CD4-positive, CD25-positive, alpha-beta regulatory T cell (primary cell): Measurements from ENCODE around the gene HAUS8. TPM values are rescaled to one million over a fixed set of nuclear protein-coding genes. Genes with fewer than 3 reads are reported as not detected.

Experiments used
- ATAC-seq, 2 donors: fragments of 150-1000 bp; cut with Tn5 transposase; one replicate each; pipeline ENCODE4 v1.10.0; 2021; ENCODE audit warnings: low read depth in 2 of 2, moderate number of reproducible peaks in 2 of 2, moderate library complexity in 1 of 2
- DNase-seq, 3 donors: peaks; one replicate each; pipeline versions ENCODE4 v3.0.0 to v3.0.0-alpha.2; 2012 to 2022; ENCODE audit warnings: mixed read lengths in 1 of 3
- H3K27ac ChIP-seq: one replicate; pipeline ENCODE4 v1.7.0; 2013; ENCODE audit warnings: mild to moderate bottlenecking, low read length; ENCODE audit not compliant: insufficient read depth, poor library complexity, severe bottlenecking
- H3K27me3 ChIP-seq: one replicate; pipeline ENCODE4 v1.7.0; 2013; ENCODE audit warnings: low read length; ENCODE audit not compliant: control insufficient read depth, insufficient read depth
- H3K36me3 ChIP-seq: one replicate; pipeline ENCODE4 v1.7.0; 2013; ENCODE audit warnings: mild to moderate bottlenecking, low read length, moderate library complexity; ENCODE audit not compliant: control insufficient read depth, insufficient read depth
- H3K4me1 ChIP-seq: 2 replicates; pipeline ENCODE4 v1.7.0; 2013; ENCODE audit warnings: mild to moderate bottlenecking, low read length; ENCODE audit not compliant: insufficient read depth, control insufficient read depth, poor library complexity, severe bottlenecking
- H3K4me3 ChIP-seq: one replicate; pipeline ENCODE4 v1.7.0; 2013; ENCODE audit warnings: low read depth, mild to moderate bottlenecking, low read length, moderate library complexity
- H3K9me3 ChIP-seq, 2 experiments: 1 replicate in 1 of 2; 2 replicates in 1 of 2; pipeline ENCODE4 v1.7.0; 2013; ENCODE audit warnings: low read length in 2 of 2, mild to moderate bottlenecking in 1 of 2, moderate library complexity in 1 of 2; ENCODE audit not compliant: control insufficient read depth in 2 of 2
- H3K27ac Mint-ChIP-seq, 3 donors: one replicate each; pipeline ENCODE4 v1.8.0; 2020 to 2022; ENCODE audit warnings: mild to moderate bottlenecking in 3 of 3, mixed read lengths in 3 of 3, moderate library complexity in 2 of 3
- H3K27me3 Mint-ChIP-seq: one replicate; pipeline ENCODE4 v1.8.0; 2022; ENCODE audit warnings: mild to moderate bottlenecking, mixed read lengths
- H3K36me3 Mint-ChIP-seq: one replicate; pipeline ENCODE4 v1.8.0; 2020; ENCODE audit warnings: mixed read lengths
- H3K4me1 Mint-ChIP-seq, 4 donors: one replicate each; pipeline ENCODE4 v1.8.0; 2020 to 2022; ENCODE audit warnings: mixed read lengths in 4 of 4, mild to moderate bottlenecking in 1 of 4
- H3K4me3 Mint-ChIP-seq, 4 donors: one replicate each; pipeline ENCODE4 v1.8.0; 2020 to 2022; ENCODE audit warnings: mild to moderate bottlenecking in 4 of 4, mixed read lengths in 4 of 4, moderate library complexity in 3 of 4
- H3K9me3 Mint-ChIP-seq, 7 donors: one replicate each; pipeline ENCODE4 v1.8.0; 2020 to 2022; ENCODE audit warnings: mixed read lengths in 7 of 7, mild to moderate bottlenecking in 3 of 7, moderate library complexity in 2 of 7
- polyA plus RNA-seq, 4 donors: library from polyadenylated mRNA; unstranded; fragments of 300-500 nt; fragmentation: Illumina TruSeq; gene quantifications; one replicate each; pipeline ENCODE4 v1.2.3, GENCODE V29; 2021
- total RNA-seq: library from RNA; stranded (reverse); gene quantifications from one replicate; pipeline ENCODE4 v1.2.3, GENCODE V29; 2022

HAUS8 gene
- total and polyA plus RNA-seq, 5 donors from 2014 or later = 11.0 to 26.9 (median 11.2) TPM

GRCh38 chr19:17002455-17002854 is 72.8 kb downstream of the HAUS8 start:
- Mint-ChIP-seq H3K36me3 (no peaks in the 10 kb centered on the region), H3K4me3 (no peak overlapping the region), H3K4me1 (peaks cover 0 to 31% (median 18%) of the 10 kb centered on the region in 4 donors), H3K27me3 (peaks cover 4% of the 10 kb centered on the region), H3K27ac (peak overlapping the region in 2 of 3 donors; percentile 20 to 97), H3K9me3 (peaks cover 0 to 6% (median 2%) of the 10 kb centered on the region in 7 donors)
- no peaks in the 10 kb centered on the region for H3K36me3 ChIP-seq
- peaks cover 23% of the 10 kb centered on the region for H3K4me1 ChIP-seq
- ATAC-seq (no peak), DNase-seq (no peak)
- H3K4me3 ChIP-seq = no peak overlapping the region
- peaks cover 0 to 5% of the 10 kb centered on the region in 2 experiments for H3K9me3 ChIP-seq
- peak overlapping the region; percentile 72 for H3K27ac ChIP-seq
- H3K27me3 ChIP-seq = no peaks in the 10 kb centered on the region

GRCh38 chr19:17001603-17002183 is 73.6 kb downstream of the HAUS8 start:
- peak overlapping the region; percentile 10 for H3K4me3 ChIP-seq
- peak; percentile 97 for ATAC-seq
- peak overlapping the region; percentile 66 to 97 (median 84) for H3K27ac Mint-ChIP-seq
- no peaks in the 10 kb centered on the region for H3K36me3 Mint-ChIP-seq
- peak overlapping the region; percentile 72 for H3K27ac ChIP-seq
- H3K9me3 Mint-ChIP-seq = peaks cover 0 to 6% (median 2%) of the 10 kb centered on the region in 7 donors
- peaks cover 0 to 5% of the 10 kb centered on the region in 2 experiments for H3K9me3 ChIP-seq
- H3K36me3 ChIP-seq = no peaks in the 10 kb centered on the region
- peaks cover 3% of the 10 kb centered on the region for H3K27me3 Mint-ChIP-seq
- H3K4me3 Mint-ChIP-seq = peak overlapping the region; percentile 62 to 87 (median 69)
- no peaks in the 10 kb centered on the region for H3K27me3 ChIP-seq
- H3K4me1 ChIP-seq = peaks cover 23% of the 10 kb centered on the region
- peak; percentile 75 to 94 (median 84) for DNase-seq
- H3K4me1 Mint-ChIP-seq = peaks cover 0 to 31% (median 18%) of the 10 kb centered on the region in 4 donors

Other genes with a start within 250 kb of the HAUS8 start
- gene SIN3B, start 246.1 kb downstream of the HAUS8 start, total RNA-seq = 82.3 TPM
- 1 to 10 TPM; 2.2 to 5.2 (median 3.8) TPM for gene SIN3B, start 246.1 kb downstream of the HAUS8 start, polyA plus RNA-seq
- gene F2RL3, start 186.5 kb downstream of the HAUS8 start, total RNA-seq = 0.10 TPM
- not detected for gene F2RL3, start 186.5 kb downstream of the HAUS8 start, polyA plus RNA-seq
- gene CPAMD8, start 48.6 kb downstream of the HAUS8 start, total RNA-seq = 2.3 TPM
- under 1 TPM in 3 of 4 donors, not detected in 1; 0.03 to 0.65 (median 0.06) TPM for gene CPAMD8, start 48.6 kb downstream of the HAUS8 start, polyA plus RNA-seq
- 252 TPM for gene MYO9B, start 325 bp upstream of the HAUS8 start, total RNA-seq
- gene MYO9B, start 325 bp upstream of the HAUS8 start, polyA plus RNA-seq = 1 to 10 TPM; 3.4 to 6.7 (median 4.9) TPM
- 27.1 TPM for gene USE1, start 139.9 kb upstream of the HAUS8 start, total RNA-seq
- gene USE1, start 139.9 kb upstream of the HAUS8 start, polyA plus RNA-seq = 10 to 100 TPM; 43.9 to 53.7 (median 50.1) TPM
- 23.3 TPM for gene OCEL1, start 150.8 kb upstream of the HAUS8 start, total RNA-seq
- gene OCEL1, start 150.8 kb upstream of the HAUS8 start, polyA plus RNA-seq = 10 to 100 TPM; 34.0 to 51.0 (median 47.1) TPM
- gene NR2F6, start 170.5 kb upstream of the HAUS8 start, total RNA-seq = 0.52 TPM
- 1 to 10 TPM in 2 of 4 donors, under 1 TPM in 2; 0.81 to 3.2 (median 1.5) TPM for gene NR2F6, start 170.5 kb upstream of the HAUS8 start, polyA plus RNA-seq
- not detected for gene USHBP1, start 189.3 kb upstream of the HAUS8 start, total RNA-seq
- not detected for gene USHBP1, start 189.3 kb upstream of the HAUS8 start, polyA plus RNA-seq
- 82.3 TPM for gene BABAM1, start 192.0 kb upstream of the HAUS8 start, total RNA-seq
- 100 to 1,000 TPM; 111 to 140 (median 124) TPM for gene BABAM1, start 192.0 kb upstream of the HAUS8 start, polyA plus RNA-seq
- 1.8 TPM for gene ANKLE1, start 206.4 kb upstream of the HAUS8 start, total RNA-seq
- 1 to 10 TPM in 2 of 4 donors, under 1 TPM in 2; 0.15 to 1.0 (median 0.96) TPM for gene ANKLE1, start 206.4 kb upstream of the HAUS8 start, polyA plus RNA-seq
- 5.1 TPM for gene ABHD8, start 228.0 kb upstream of the HAUS8 start, total RNA-seq
- gene ABHD8, start 228.0 kb upstream of the HAUS8 start, polyA plus RNA-seq = 1 to 10 TPM; 5.6 to 8.7 (median 6.4) TPM
- gene MRPL34, start 230.4 kb upstream of the HAUS8 start, total RNA-seq = 37.1 TPM
- gene MRPL34, start 230.4 kb upstream of the HAUS8 start, polyA plus RNA-seq = 100 to 1,000 TPM; 223 to 248 (median 236) TPM
- 43.8 TPM for gene DDA1, start 234.1 kb upstream of the HAUS8 start, total RNA-seq
- 10 to 100 TPM; 26.7 to 38.6 (median 32.0) TPM for gene DDA1, start 234.1 kb upstream of the HAUS8 start, polyA plus RNA-seq